ENCODE measurements around the gene ZBTB46. TPM values are rescaled to one million over a fixed set of nuclear protein-coding genes. Genes with fewer than 3 reads are reported as not detected.

ZBTB46 gene
- total RNA-seq, 1 donor from 2014 or later, result 42.1 TPM

- TF ChIP-seq CTCF (IDR thresholded peaks at IDR 0.05; ENCODE audit: unreplicated experiment), result no peak
- Mint-ChIP-seq H3K27me3 (ENCODE audit: unreplicated experiment) (peaks cover 13% of the 10 kb centered on the region), H3K27ac (ENCODE audit: unreplicated experiment) (peak overlapping the region; percentile 19), H3K4me3 (ENCODE audit: unreplicated experiment) (peak overlapping the region; percentile 63), H3K4me1 (ENCODE audit: unreplicated experiment) (peaks cover 10% of the 10 kb centered on the region), H3K36me3 (ENCODE audit: low read depth, unreplicated experiment) (peaks cover 4% of the 10 kb centered on the region), H3K9me3 (ENCODE audit: unreplicated experiment) (no peaks in the 10 kb centered on the region)
- no peak for DNase-seq (ENCODE audit: low spot score)
These were observed 19.9 kb upstream of the ZBTB46 start for GRCh38 chr20:63850689-63851547.

- TF ChIP-seq CTCF (IDR thresholded peaks at IDR 0.05; ENCODE audit: unreplicated experiment), result no peak
- Mint-ChIP-seq H3K27me3 (ENCODE audit: unreplicated experiment) (peaks cover 10% of the 10 kb centered on the region), H3K36me3 (ENCODE audit: low read depth, unreplicated experiment) (peaks cover 4% of the 10 kb centered on the region), H3K4me1 (ENCODE audit: unreplicated experiment) (peaks cover 10% of the 10 kb centered on the region), H3K4me3 (ENCODE audit: unreplicated experiment) (no peak overlapping the region), H3K9me3 (ENCODE audit: unreplicated experiment) (no peaks in the 10 kb centered on the region), H3K27ac (ENCODE audit: unreplicated experiment) (peak overlapping the region; percentile 80)
- DNase-seq (ENCODE audit: low spot score), result peak; percentile 58
These were observed 17.2 kb upstream of the ZBTB46 start for GRCh38 chr20:63848003-63848911.

- peaks cover 9% of the 10 kb centered on the region for H3K27me3 Mint-ChIP-seq (ENCODE audit: unreplicated experiment)
- no peak overlapping the region for H3K4me3 Mint-ChIP-seq (ENCODE audit: unreplicated experiment)
- H3K9me3 Mint-ChIP-seq (ENCODE audit: unreplicated experiment), result no peaks in the 10 kb centered on the region
- DNase-seq (ENCODE audit: low spot score), result peak; percentile 55
- peak overlapping the region; percentile 30 for H3K27ac Mint-ChIP-seq (ENCODE audit: unreplicated experiment)
- peaks cover 10% of the 10 kb centered on the region for H3K4me1 Mint-ChIP-seq (ENCODE audit: unreplicated experiment)
- H3K36me3 Mint-ChIP-seq (ENCODE audit: low read depth, unreplicated experiment), result peaks cover 4% of the 10 kb centered on the region
- no peak for TF ChIP-seq CTCF (IDR thresholded peaks at IDR 0.05; ENCODE audit: unreplicated experiment)
These were observed 16.4 kb upstream of the ZBTB46 start for GRCh38 chr20:63847237-63848002.

GRCh38 chr20:63846888-63847236 is 15.8 kb upstream of the ZBTB46 start:
- Mint-ChIP-seq H3K27me3 (ENCODE audit: unreplicated experiment) (peaks cover 9% of the 10 kb centered on the region), H3K9me3 (ENCODE audit: unreplicated experiment) (no peaks in the 10 kb centered on the region), H3K4me1 (ENCODE audit: unreplicated experiment) (peaks cover 13% of the 10 kb centered on the region), H3K27ac (ENCODE audit: unreplicated experiment) (no peak overlapping the region), H3K36me3 (ENCODE audit: low read depth, unreplicated experiment) (peaks cover 4% of the 10 kb centered on the region), H3K4me3 (ENCODE audit: unreplicated experiment) (no peak overlapping the region)
- no peak for TF ChIP-seq CTCF (IDR thresholded peaks at IDR 0.05; ENCODE audit: unreplicated experiment)
- DNase-seq (ENCODE audit: low spot score), result no peak

All from endothelial cell (in vitro differentiated cells).